WTC11 (cell line): ENCODE results near the gene PLXND1. TPM values are rescaled to one million over a fixed set of nuclear protein-coding genes. Genes with fewer than 3 reads are reported as not detected.

Experiments
- ATAC-seq: fragments of 200-7000 bp; cut with Tn5 transposase; 2 replicates; pipeline ENCODE4 v1.10.0; 2021; ENCODE audit warnings: mild to moderate bottlenecking, moderate library complexity
- CTCF ChIA-PET: fragments of 300-600 bp; sonication (Branson Sonifier 250); formaldehyde crosslinking; loops from one replicate; lab custom pipeline; 2021; ENCODE audit warnings: antibody characterized with exemption; lab: Charles Lee
- POLR2A ChIA-PET: fragments of 350-600 bp; sonication (Branson Sonifier 250); formaldehyde crosslinking; loops from one replicate; lab custom pipeline; 2021; ENCODE audit warnings: antibody characterized with exemption; lab: Charles Lee
- DNase-seq: peaks from one replicate; pipeline ENCODE4 v3.0.0; 2021; ENCODE audit warnings: low spot score
- H3K27ac Mint-ChIP-seq: 2 replicates; pipeline ENCODE4 v1.8.0; 2021; ENCODE audit warnings: mixed read lengths
- H3K27me3 Mint-ChIP-seq: 2 replicates; pipeline ENCODE4 v1.8.0; 2021; ENCODE audit warnings: low read depth, mild to moderate bottlenecking, moderate library complexity, mixed read lengths
- H3K36me3 Mint-ChIP-seq: 2 replicates; pipeline ENCODE4 v1.8.0; 2021; ENCODE audit warnings: mixed read lengths
- H3K4me1 Mint-ChIP-seq: 2 replicates; pipeline ENCODE4 v1.8.0; 2022; ENCODE audit warnings: mixed read lengths
- H3K4me3 Mint-ChIP-seq: 2 replicates; pipeline ENCODE4 v1.8.0; 2021; ENCODE audit warnings: mild to moderate bottlenecking, moderate library complexity, mixed read lengths
- H3K9me3 Mint-ChIP-seq: 2 replicates; pipeline ENCODE4 v1.8.0; 2021; ENCODE audit warnings: mixed read lengths
- ATF2 ChIP-seq: sonication (generic); formaldehyde crosslinking; IDR thresholded peaks from 2 replicates; pipeline ENCODE4 v1.8.1; 2022; ENCODE audit warnings: low read depth, missing genetic modification reagents, borderline replicate concordance
- ATF6 ChIP-seq: sonication (generic); formaldehyde crosslinking; IDR thresholded peaks from 2 replicates; pipeline ENCODE4 v1.8.1; 2023; ENCODE audit warnings: mild to moderate bottlenecking, missing genetic modification reagents
- CBFB ChIP-seq: sonication (generic); formaldehyde crosslinking; IDR thresholded peaks from 2 replicates; pipeline ENCODE4 v1.8.1; 2022; ENCODE audit warnings: mild to moderate bottlenecking, low read depth, missing genetic modification reagents
- CREM ChIP-seq: sonication (generic); formaldehyde crosslinking; IDR thresholded peaks from 2 replicates; pipeline ENCODE4 v1.8.1; 2022; ENCODE audit warnings: mild to moderate bottlenecking, missing genetic modification reagents, moderate library complexity
- E2F4 ChIP-seq: sonication (generic); formaldehyde crosslinking; IDR thresholded peaks from 2 replicates; pipeline ENCODE4 v1.8.1; 2022; ENCODE audit warnings: low read depth, mild to moderate bottlenecking, moderate library complexity, missing genetic modification reagents, borderline replicate concordance
- ELF4 ChIP-seq: sonication (generic); formaldehyde crosslinking; IDR thresholded peaks from 2 replicates; pipeline ENCODE4 v1.8.1; 2022; ENCODE audit warnings: low read depth, mild to moderate bottlenecking, moderate library complexity, missing genetic modification reagents
- FOXJ3 ChIP-seq: sonication (generic); formaldehyde crosslinking; IDR thresholded peaks from 2 replicates; pipeline ENCODE4 v1.9.0; 2021; ENCODE audit warnings: missing genetic modification reagents, mild to moderate bottlenecking, borderline replicate concordance
- FOXP1 ChIP-seq: sonication (generic); formaldehyde crosslinking; IDR thresholded peaks from 2 replicates; pipeline ENCODE4 v1.8.0; 2022; ENCODE audit warnings: missing genetic modification reagents, mild to moderate bottlenecking, moderate library complexity, borderline replicate concordance
- GABPB1 ChIP-seq: sonication (generic); formaldehyde crosslinking; IDR thresholded peaks from 2 replicates; pipeline ENCODE4 v1.8.1; 2023; ENCODE audit warnings: mild to moderate bottlenecking, missing genetic modification reagents
- IRF2 ChIP-seq: sonication (generic); formaldehyde crosslinking; IDR thresholded peaks from 2 replicates; pipeline ENCODE4 v1.8.0; 2022; ENCODE audit warnings: low read depth, missing genetic modification reagents, borderline replicate concordance
- MAX ChIP-seq: sonication (generic); formaldehyde crosslinking; IDR thresholded peaks from 2 replicates; pipeline ENCODE4 v1.8.0; 2022; ENCODE audit warnings: mild to moderate bottlenecking, missing genetic modification reagents
- MLX ChIP-seq: sonication (generic); formaldehyde crosslinking; IDR thresholded peaks from 2 replicates; pipeline ENCODE4 v1.8.1; 2023; ENCODE audit warnings: mild to moderate bottlenecking, missing genetic modification reagents, moderate library complexity
- MXD4 ChIP-seq: fragments of 250-450 bp; sonication (Bioruptor Pico); IDR thresholded peaks from 2 replicates; pipeline ENCODE4 v1.8.0; 2021; ENCODE audit warnings: mild to moderate bottlenecking, moderate library complexity, borderline replicate concordance
- NFE2L1 ChIP-seq: sonication (generic); formaldehyde crosslinking; IDR thresholded peaks from 2 replicates; pipeline ENCODE4 v1.8.1; 2023; ENCODE audit warnings: missing genetic modification reagents
- NR2C2 ChIP-seq: sonication (generic); formaldehyde crosslinking; IDR thresholded peaks from 2 replicates; pipeline ENCODE4 v1.8.0; 2022; ENCODE audit warnings: mild to moderate bottlenecking, missing genetic modification reagents
- PREB ChIP-seq: sonication (generic); formaldehyde crosslinking; IDR thresholded peaks from 2 replicates; pipeline ENCODE4 v1.8.1; 2022; ENCODE audit warnings: mild to moderate bottlenecking, missing genetic modification reagents, moderate library complexity, borderline replicate concordance
- STAT6 ChIP-seq: sonication (generic); formaldehyde crosslinking; conservative IDR thresholded peaks from 2 replicates; pipeline ENCODE4 v1.8.1; 2023; ENCODE audit warnings: mild to moderate bottlenecking, low read depth, missing genetic modification reagents, moderate library complexity
- TEAD1 ChIP-seq: sonication (generic); formaldehyde crosslinking; IDR thresholded peaks from 2 replicates; pipeline ENCODE4 v1.8.0; 2022; ENCODE audit warnings: mild to moderate bottlenecking, missing genetic modification reagents
- USF1 ChIP-seq: sonication (generic); formaldehyde crosslinking; IDR thresholded peaks from 2 replicates; pipeline ENCODE4 v1.8.0; 2022; ENCODE audit warnings: mild to moderate bottlenecking, missing genetic modification reagents
- USF2 ChIP-seq: sonication (generic); formaldehyde crosslinking; IDR thresholded peaks from 2 replicates; pipeline ENCODE4 v1.8.1; 2023; ENCODE audit warnings: mild to moderate bottlenecking, missing genetic modification reagents, moderate library complexity
- ZNF138 ChIP-seq: sonication (generic); formaldehyde crosslinking; conservative IDR thresholded peaks from 2 replicates; pipeline ENCODE4 v1.8.1; 2022; ENCODE audit warnings: mild to moderate bottlenecking, moderate library complexity, missing genetic modification reagents
- ZNF219 ChIP-seq: sonication (generic); formaldehyde crosslinking; IDR thresholded peaks from 2 replicates; pipeline ENCODE4 v1.8.0; 2023; ENCODE audit warnings: missing genetic modification reagents, mild to moderate bottlenecking, borderline replicate concordance
- ZNF317 ChIP-seq: sonication (generic); formaldehyde crosslinking; IDR thresholded peaks from 2 replicates; pipeline ENCODE4 v1.8.1; 2023; ENCODE audit warnings: low read depth, mild to moderate bottlenecking, moderate library complexity, missing genetic modification reagents, borderline replicate concordance
- ZNF416 ChIP-seq: fragments of 250-450 bp; sonication (Bioruptor Pico); IDR thresholded peaks from 2 replicates; pipeline ENCODE4 v1.9.0; 2021; ENCODE audit warnings: mild to moderate bottlenecking, inconsistent platforms
- ZNF423 ChIP-seq: fragments of 250-450 bp; sonication (Bioruptor Pico); IDR thresholded peaks from 2 replicates; pipeline ENCODE4 v2.1.2; 2022; ENCODE audit warnings: mild to moderate bottlenecking, moderate library complexity
- total RNA-seq: library from RNA; stranded (reverse); gene quantifications from 3 replicates; pipeline ENCODE4 v1.2.3, GENCODE V29; 2021

The PLXND1 gene
- total RNA-seq, 1 experiment from 2014 or later: 56.7 TPM

- ATAC-seq (no peak), DNase-seq (no peak)
- peak overlapping the region; percentile 90 for H3K4me3 Mint-ChIP-seq
- no peak overlapping the region for H3K27ac Mint-ChIP-seq
- no peaks in the 10 kb centered on the region for H3K9me3 Mint-ChIP-seq
- ChIA-PET CTCF (interaction anchor here (0.8 to 4.3 kb wide), 9 partner anchors 9 to 124 kb away, joined by 3 to 40 read pairs (median 5); no protein-coding TSS in a partner anchor), POLR2A (interaction anchor here (0.8 to 1.4 kb wide), 3 partner anchors 12 to 166 kb away, joined by 3 read pairs; partner anchors contain the start of genes IFT122 and MBD4)
- H3K36me3 Mint-ChIP-seq: no peaks in the 10 kb centered on the region
- peaks cover 59% of the 10 kb centered on the region for H3K4me1 Mint-ChIP-seq
- H3K27me3 Mint-ChIP-seq: peaks cover 39% of the 10 kb centered on the region
- no peak for TF ChIP-seq USF2 (CRISPR knock-in tag)
- TF ChIP-seq TEAD1 (CRISPR knock-in tag): no peak
- TF ChIP-seq ZNF219 (CRISPR knock-in tag): peak; percentile 71; the same call in 1 of the 2 replicates
- TF ChIP-seq NFE2L1 (CRISPR knock-in tag): no peak
- TF ChIP-seq MLX (CRISPR knock-in tag): 0 out of 2 replicates have a peak, but pooled peaks have one; percentile 17
- TF ChIP-seq ZNF416 (CRISPR knock-in tag): no peak
- TF ChIP-seq USF1 (CRISPR knock-in tag): no peak
- no peak for TF ChIP-seq ATF2 (CRISPR knock-in tag)
- 0 out of 2 replicates have a peak, but pooled peaks have one; percentile 34 for TF ChIP-seq ZNF317 (CRISPR knock-in tag)
- TF ChIP-seq GABPB1 (CRISPR knock-in tag): no peak; the same call in 1 of the 2 replicates
- TF ChIP-seq CREM (CRISPR knock-in tag): no peak
- no peak for TF ChIP-seq PREB (CRISPR knock-in tag)
- TF ChIP-seq STAT6 (CRISPR knock-in tag): no peak
- TF ChIP-seq CBFB (CRISPR knock-in tag): no peak
- TF ChIP-seq E2F4: 0 out of 2 replicates have a peak, but pooled peaks have one; percentile 9
- peak; percentile 23; the same call in 1 of the 2 replicates for TF ChIP-seq MAX (CRISPR knock-in tag)
- no peak for TF ChIP-seq FOXJ3 (CRISPR knock-in tag)
- peak; percentile 40; the same call in 1 of the 2 replicates for TF ChIP-seq FOXP1 (CRISPR knock-in tag)
- TF ChIP-seq ZNF423: peak; percentile 27
- TF ChIP-seq MXD4: no peak
- no peak for TF ChIP-seq ELF4 (CRISPR knock-in tag)
- no peak for TF ChIP-seq IRF2 (CRISPR knock-in tag)
- no peak for TF ChIP-seq ZNF138 (CRISPR knock-in tag)
- TF ChIP-seq NR2C2 (CRISPR knock-in tag): 0 out of 2 replicates have a peak, but pooled peaks have one; percentile 23
- TF ChIP-seq ATF6: no peak
Measured at GRCh38 chr3:129605922-129606635, 397 bp downstream of the PLXND1 start.
